ENCODE results near the gene WIPF2.

Gene WIPF2

DNA sequence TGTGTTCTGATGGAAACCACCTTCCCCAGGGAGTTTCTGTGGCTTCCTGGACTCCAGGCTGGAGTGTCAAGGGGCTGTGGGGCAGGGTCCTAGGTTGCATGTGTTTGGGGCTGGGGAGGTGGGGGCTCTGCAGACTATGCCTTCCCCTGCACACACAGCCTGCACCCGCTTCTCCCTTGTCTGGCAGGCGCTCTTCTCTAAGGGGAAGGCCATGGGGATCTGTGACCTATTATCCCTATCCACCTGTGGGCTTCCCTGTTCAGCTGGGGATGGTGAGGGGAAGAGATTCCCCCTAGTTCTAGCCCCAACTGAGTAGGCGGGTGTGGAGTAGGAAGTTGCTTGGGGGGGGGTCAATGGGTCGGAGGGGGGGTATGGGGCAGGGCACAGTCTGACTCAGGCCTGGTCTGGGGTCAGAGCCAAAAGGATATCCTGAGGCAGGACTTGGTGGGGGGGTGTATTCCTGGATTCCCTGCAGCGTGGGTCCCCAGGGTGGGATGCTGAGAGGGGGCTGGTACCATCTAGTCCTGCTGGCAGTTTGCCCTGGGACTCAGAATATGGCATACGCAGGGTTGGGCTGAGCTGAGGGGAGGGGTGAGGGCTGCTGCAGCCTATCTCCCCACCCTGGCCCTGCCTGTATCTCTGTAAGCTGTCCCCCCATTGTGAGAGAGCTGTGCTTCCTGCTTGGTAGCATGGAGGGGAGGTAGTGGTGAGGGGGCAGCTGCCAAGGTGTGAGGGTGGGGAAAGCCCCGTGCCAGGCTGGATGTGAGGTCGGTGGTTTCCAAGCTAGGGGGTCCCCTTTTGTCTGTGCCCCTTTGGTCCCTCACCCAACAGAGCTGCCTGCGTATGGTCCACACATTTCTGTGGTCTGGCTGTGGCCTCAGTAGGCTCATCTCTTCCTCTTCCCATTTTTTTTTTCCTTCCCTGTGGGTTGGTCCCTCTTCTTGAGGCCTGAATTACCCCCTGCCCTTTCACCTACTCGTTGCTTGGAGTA, 104.6 kb downstream of the WIPF2 start:
- no peak overlapping the region for H3K4me3 ChIP-seq (IDR thresholded peaks at IDR 0.05; ENCODE audit: insufficient read depth, low read depth, low read length)
- H3K79me2 ChIP-seq (ENCODE audit: insufficient read depth, low read depth) = peaks cover 99% of the 10 kb centered on the region
- peak overlapping the region; percentile 83 for H3K9ac ChIP-seq
- peaks cover 7% of the 10 kb centered on the region; the same call in 1 of the 2 replicates for H4K20me1 ChIP-seq (ENCODE audit: insufficient read depth)
- no peaks in the 10 kb centered on the region for H3K36me3 ChIP-seq (ENCODE audit: insufficient read depth)
- no peak overlapping the region for H2AFZ ChIP-seq (ENCODE audit: low read depth)
- H3K4me1 ChIP-seq (ENCODE audit: low read depth, poor library complexity, severe bottlenecking) = peaks cover 78% of the 10 kb centered on the region
- TF ChIP-seq, protein P1, sequence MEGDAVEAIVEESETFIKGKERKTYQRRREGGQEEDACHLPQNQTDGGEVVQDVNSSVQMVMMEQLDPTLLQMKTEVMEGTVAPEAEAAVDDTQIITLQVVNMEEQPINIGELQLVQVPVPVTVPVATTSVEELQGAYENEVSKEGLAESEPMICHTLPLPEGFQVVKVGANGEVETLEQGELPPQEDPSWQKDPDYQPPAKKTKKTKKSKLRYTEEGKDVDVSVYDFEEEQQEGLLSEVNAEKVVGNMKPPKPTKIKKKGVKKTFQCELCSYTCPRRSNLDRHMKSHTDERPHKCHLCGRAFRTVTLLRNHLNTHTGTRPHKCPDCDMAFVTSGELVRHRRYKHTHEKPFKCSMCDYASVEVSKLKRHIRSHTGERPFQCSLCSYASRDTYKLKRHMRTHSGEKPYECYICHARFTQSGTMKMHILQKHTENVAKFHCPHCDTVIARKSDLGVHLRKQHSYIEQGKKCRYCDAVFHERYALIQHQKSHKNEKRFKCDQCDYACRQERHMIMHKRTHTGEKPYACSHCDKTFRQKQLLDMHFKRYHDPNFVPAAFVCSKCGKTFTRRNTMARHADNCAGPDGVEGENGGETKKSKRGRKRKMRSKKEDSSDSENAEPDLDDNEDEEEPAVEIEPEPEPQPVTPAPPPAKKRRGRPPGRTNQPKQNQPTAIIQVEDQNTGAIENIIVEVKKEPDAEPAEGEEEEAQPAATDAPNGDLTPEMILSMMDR (conservative IDR thresholded peaks at IDR 0.05; ENCODE audit: low read depth, low read length) = no peak
- peak overlapping the region; percentile 86 for H3K4me2 ChIP-seq
- H3K27ac ChIP-seq = peak overlapping the region; percentile 93
- H3K27me3 ChIP-seq (ENCODE audit: insufficient read depth, low read depth) = no peaks in the 10 kb centered on the region

GRCh38 chr17:40325156-40326013, 106.3 kb downstream of the WIPF2 start:
- H3K4me3 ChIP-seq (IDR thresholded peaks at IDR 0.05; ENCODE audit: insufficient read depth, low read depth, low read length) = no peak overlapping the region

DNA sequence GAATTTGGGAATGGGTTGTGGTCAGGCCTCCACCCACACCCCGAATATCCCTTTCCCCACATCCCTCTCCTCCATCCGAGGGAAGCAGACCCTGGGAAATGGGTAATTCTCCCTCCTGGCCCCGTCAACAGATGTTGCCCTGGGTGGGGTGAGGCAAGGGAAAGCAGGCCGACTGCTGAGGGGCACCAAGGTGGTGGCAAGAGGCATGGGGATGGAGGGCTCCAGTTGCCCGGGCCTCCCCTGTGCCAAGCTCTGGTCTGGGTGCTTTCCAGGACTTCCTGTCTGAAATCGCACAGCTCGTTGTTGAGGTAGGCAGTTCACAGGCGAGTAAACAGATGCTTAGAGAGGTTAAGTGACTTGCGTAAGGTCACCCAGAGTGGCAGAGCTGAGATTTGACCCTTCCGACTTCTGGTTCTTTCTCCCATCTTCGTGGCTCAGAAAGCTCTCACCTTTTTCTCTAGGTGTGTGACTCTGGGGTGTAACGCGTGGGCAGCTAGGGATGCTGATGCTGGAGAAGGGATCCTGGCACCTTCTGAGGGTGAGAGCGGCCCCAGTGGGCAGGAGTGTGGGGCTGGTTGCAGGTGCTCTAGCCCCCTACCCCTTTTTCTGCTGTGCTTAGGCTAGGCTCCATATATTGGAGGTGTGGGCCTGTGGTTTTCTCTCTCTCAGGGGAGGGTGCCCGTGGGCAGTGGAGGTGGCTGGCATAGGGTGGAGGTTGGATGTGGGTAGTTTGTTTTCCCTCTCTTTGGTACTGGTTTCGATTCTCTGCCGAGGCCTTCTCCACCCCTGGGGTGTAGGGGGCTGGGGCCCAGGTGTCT, 107.1 kb downstream of the WIPF2 start:
- Histone ChIP-seq H3K9ac (peak overlapping the region; percentile 50; the same call in 1 of the 2 replicates), H3K79me2 (ENCODE audit: insufficient read depth, low read depth) (peaks cover 99% of the 10 kb centered on the region), H3K36me3 (ENCODE audit: insufficient read depth) (no peaks in the 10 kb centered on the region), H3K4me2 (peak overlapping the region; percentile 86), H3K27ac (peak overlapping the region; percentile 93), H2AFZ (ENCODE audit: low read depth) (no peak overlapping the region), H3K4me1 (ENCODE audit: low read depth, poor library complexity, severe bottlenecking) (peaks cover 93% of the 10 kb centered on the region), H3K27me3 (ENCODE audit: insufficient read depth, low read depth) (no peaks in the 10 kb centered on the region), H4K20me1 (ENCODE audit: insufficient read depth) (peaks cover 16% of the 10 kb centered on the region; the same call in 1 of the 2 replicates), H3K4me3 (IDR thresholded peaks at IDR 0.05; ENCODE audit: insufficient read depth, low read depth, low read length) (no peak overlapping the region)
- TF ChIP-seq, protein P1 (conservative IDR thresholded peaks at IDR 0.05; ENCODE audit: low read depth, low read length) = no peak

More at GRCh38 chr17:40325156-40326013, 106.3 kb downstream of the WIPF2 start:
- peaks cover 92% of the 10 kb centered on the region for H3K4me1 ChIP-seq (ENCODE audit: low read depth, poor library complexity, severe bottlenecking)
- H3K9ac ChIP-seq = peak overlapping the region; percentile 50
- H3K79me2 ChIP-seq (ENCODE audit: insufficient read depth, low read depth) = peaks cover 99% of the 10 kb centered on the region
- TF ChIP-seq, protein P1 (conservative IDR thresholded peaks at IDR 0.05; ENCODE audit: low read depth, low read length) = no peak
- H2AFZ ChIP-seq (ENCODE audit: low read depth) = no peak overlapping the region
- peak overlapping the region; percentile 93 for H3K27ac ChIP-seq
- H4K20me1 ChIP-seq (ENCODE audit: insufficient read depth) = peaks cover 16% of the 10 kb centered on the region; the same call in 1 of the 2 replicates
- no peaks in the 10 kb centered on the region for H3K36me3 ChIP-seq (ENCODE audit: insufficient read depth)
- H3K27me3 ChIP-seq (ENCODE audit: insufficient read depth, low read depth) = no peaks in the 10 kb centered on the region
- H3K4me2 ChIP-seq = peak overlapping the region; percentile 86

GRCh38 chr17:40326832-40327199, 107.7 kb downstream of the WIPF2 start:
- peak overlapping the region; percentile 50; the same call in 1 of the 2 replicates for H3K9ac ChIP-seq
- peaks cover 93% of the 10 kb centered on the region for H3K4me1 ChIP-seq (ENCODE audit: low read depth, poor library complexity, severe bottlenecking)
- peak overlapping the region; percentile 93 for H3K27ac ChIP-seq
- peaks cover 99% of the 10 kb centered on the region for H3K79me2 ChIP-seq (ENCODE audit: insufficient read depth, low read depth)
- H3K4me2 ChIP-seq = peak overlapping the region; percentile 86
- H3K4me3 ChIP-seq (IDR thresholded peaks at IDR 0.05; ENCODE audit: insufficient read depth, low read depth, low read length) = no peak overlapping the region
- no peaks in the 10 kb centered on the region for H3K27me3 ChIP-seq (ENCODE audit: insufficient read depth, low read depth)
- H2AFZ ChIP-seq (ENCODE audit: low read depth) = no peak overlapping the region
- H3K36me3 ChIP-seq (ENCODE audit: insufficient read depth) = no peaks in the 10 kb centered on the region
- TF ChIP-seq, protein P1 (conservative IDR thresholded peaks at IDR 0.05; ENCODE audit: low read depth, low read length) = no peak
- peaks cover 16% of the 10 kb centered on the region; the same call in 1 of the 2 replicates for H4K20me1 ChIP-seq (ENCODE audit: insufficient read depth)
